DND-41 (cell line): ENCODE results near the gene ITGB3BP.
"Not testable (repeated sequence)": the region's sequence is repeated elsewhere in the genome, so short reads cannot be mapped to it uniquely, and the experiment has no call there.

ENCODE experiments used
- ATAC-seq: fragments of 200-7000 bp; cut with Tn5 transposase; 3 replicates; pipeline ENCODE4 v1.9.1; 2021; ENCODE audit warnings: low read depth; ENCODE audit not compliant: insufficient read depth
- DNase-seq: peaks from one replicate; pipeline ENCODE4 v3.0.0-alpha.2; 2020
- H2AFZ ChIP-seq: 2 replicates; pipeline ENCODE4 v1.6.0; 2012; ENCODE audit warnings: low read depth, low read length
- H3K27ac ChIP-seq: 2 replicates; pipeline ENCODE4 v1.5.1; 2012; ENCODE audit warnings: low read length, inconsistent platforms
- H3K27me3 ChIP-seq: fragments of 200-600 bp; sonication (generic); 2 replicates; pipeline ENCODE4 v1.6.0; 2012; ENCODE audit warnings: low read length, mild to moderate bottlenecking, inconsistent platforms; ENCODE audit not compliant: insufficient read depth, poor library complexity
- H3K36me3 ChIP-seq: 2 replicates; pipeline ENCODE4 v1.5.1; 2012; ENCODE audit warnings: low read length, inconsistent platforms; ENCODE audit not compliant: insufficient read depth
- H3K4me1 ChIP-seq: 2 replicates; pipeline ENCODE4 v1.5.1; 2012; ENCODE audit warnings: mild to moderate bottlenecking, low read length; ENCODE audit not compliant: insufficient read depth
- H3K4me2 ChIP-seq: 2 replicates; pipeline ENCODE4 v1.6.0; 2012; ENCODE audit warnings: mild to moderate bottlenecking, moderate library complexity, low read length, inconsistent platforms; ENCODE audit not compliant: insufficient read depth
- H3K4me3 ChIP-seq, 2 experiments: fragments of 200-600 bp in 1 of 2; shearing (Covaris generic) in 1 of 2; 2 replicates each; pipeline ENCODE4 v1.5.1; 2012 to 2016; ENCODE audit warnings: inconsistent platforms in 2 of 2, low read length in 2 of 2, mild to moderate bottlenecking in 2 of 2, low read depth in 1 of 2, moderate library complexity in 1 of 2
- H3K79me2 ChIP-seq: 2 replicates; pipeline ENCODE4 v1.6.0; 2012; ENCODE audit warnings: low read length, inconsistent platforms; ENCODE audit not compliant: insufficient read depth
- H3K9ac ChIP-seq: 2 replicates; pipeline ENCODE4 v1.6.0; 2012; ENCODE audit warnings: low read depth, mild to moderate bottlenecking, inconsistent platforms, low read length, moderate library complexity
- H3K9me3 ChIP-seq: 2 replicates; pipeline ENCODE4 v1.5.1; 2012; ENCODE audit warnings: low read length, moderate library complexity, mild to moderate bottlenecking, inconsistent platforms; ENCODE audit not compliant: insufficient read depth, severe bottlenecking
- H4K20me1 ChIP-seq: 2 replicates; pipeline ENCODE4 v1.6.0; 2012; ENCODE audit warnings: low read length; ENCODE audit not compliant: insufficient read depth
- EZH2 ChIP-seq: IDR thresholded peaks from 3 replicates; pipeline ENCODE4 v1.6.1; 2012; ENCODE audit warnings: borderline replicate concordance, low read depth, mild to moderate bottlenecking, moderate library complexity, low read length, inconsistent platforms; ENCODE audit not compliant: severe bottlenecking
- TF ChIP-seq, protein P1 (sequence below): IDR thresholded peaks from 2 replicates; pipeline ENCODE4 v1.5.1; 2012; ENCODE audit warnings: borderline replicate concordance, low read length, moderate library complexity, mild to moderate bottlenecking; ENCODE audit not compliant: poor library complexity, severe bottlenecking; ENCODE audit errors: extremely low read depth

ITGB3BP gene, protein sequence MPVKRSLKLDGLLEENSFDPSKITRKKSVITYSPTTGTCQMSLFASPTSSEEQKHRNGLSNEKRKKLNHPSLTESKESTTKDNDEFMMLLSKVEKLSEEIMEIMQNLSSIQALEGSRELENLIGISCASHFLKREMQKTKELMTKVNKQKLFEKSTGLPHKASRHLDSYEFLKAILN

DNA sequence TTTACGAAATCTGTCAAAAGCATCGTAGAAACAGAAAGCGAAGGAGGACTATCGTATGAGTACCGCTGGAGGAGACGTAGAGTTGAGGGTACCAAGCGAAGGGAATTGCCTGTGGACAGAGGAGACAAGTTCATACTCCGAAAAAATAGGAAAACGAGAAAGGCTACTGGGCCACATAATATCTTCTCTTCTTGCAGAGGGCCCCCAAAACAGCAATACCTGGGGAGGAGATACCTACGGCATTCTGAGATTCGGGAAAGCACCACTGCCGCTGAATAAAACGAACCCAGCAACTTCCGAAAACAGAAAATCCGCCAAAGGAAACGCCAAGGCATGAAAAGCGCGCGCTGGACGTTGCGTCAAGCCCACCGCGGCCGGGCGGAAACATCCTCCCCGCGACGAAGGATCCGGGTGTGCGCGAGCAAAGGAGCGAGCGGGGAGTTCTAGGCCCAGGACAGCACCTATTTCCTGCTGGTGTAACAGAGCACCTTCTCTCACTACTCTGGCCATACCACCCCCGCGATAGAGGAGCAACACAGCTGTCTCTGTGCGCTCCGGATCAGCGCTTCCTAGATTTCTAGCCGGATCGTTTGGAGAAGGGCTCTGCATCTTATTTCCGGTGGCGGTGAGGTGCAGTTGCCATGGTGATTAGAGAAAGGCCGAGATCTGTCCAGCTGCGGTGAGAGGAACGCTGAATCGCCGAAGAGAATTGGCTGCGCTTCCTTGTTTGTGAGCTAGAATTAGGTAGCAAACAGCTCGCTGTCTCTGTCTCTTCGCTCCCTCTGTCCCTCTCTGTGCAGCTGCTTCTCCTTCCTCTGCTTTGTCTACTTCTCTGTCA lies at the start of gene ITGB3BP, which contains the start of gene EFCAB7:
Gene ITGB3BP (minus strand): TSS at position 335 of the 838 bp plus-strand sequence. CDS start 92 bp downstream, at position 243.
Gene EFCAB7 (plus strand): TSS at position 635 of the 838 bp plus-strand sequence. CDS start 2,048 bp downstream, outside the sequence.
- Histone ChIP-seq H3K9ac (peak within 1 kb of the TSS; percentile 71), H3K27ac (peak within 1 kb of the TSS; percentile 96), H3K4me3 (peak within 1 kb of the TSS; percentile 68 to 71), H3K4me1 (peaks cover 37% of the 10 kb centered on the region), H3K79me2 (peaks cover 59% of the 10 kb centered on the region), H3K27me3 (no peaks in the 10 kb centered on the region), H4K20me1 (no peaks in the 10 kb centered on the region), H3K9me3 (no peaks in the 10 kb centered on the region), H3K4me2 (peak within 1 kb of the TSS; percentile 76), H3K36me3 (peaks cover 8% of the 10 kb centered on the region; the same call in 1 of the 2 replicates), H2AFZ (peak within 1 kb of the TSS; percentile 85)
- TF ChIP-seq, protein P1, sequence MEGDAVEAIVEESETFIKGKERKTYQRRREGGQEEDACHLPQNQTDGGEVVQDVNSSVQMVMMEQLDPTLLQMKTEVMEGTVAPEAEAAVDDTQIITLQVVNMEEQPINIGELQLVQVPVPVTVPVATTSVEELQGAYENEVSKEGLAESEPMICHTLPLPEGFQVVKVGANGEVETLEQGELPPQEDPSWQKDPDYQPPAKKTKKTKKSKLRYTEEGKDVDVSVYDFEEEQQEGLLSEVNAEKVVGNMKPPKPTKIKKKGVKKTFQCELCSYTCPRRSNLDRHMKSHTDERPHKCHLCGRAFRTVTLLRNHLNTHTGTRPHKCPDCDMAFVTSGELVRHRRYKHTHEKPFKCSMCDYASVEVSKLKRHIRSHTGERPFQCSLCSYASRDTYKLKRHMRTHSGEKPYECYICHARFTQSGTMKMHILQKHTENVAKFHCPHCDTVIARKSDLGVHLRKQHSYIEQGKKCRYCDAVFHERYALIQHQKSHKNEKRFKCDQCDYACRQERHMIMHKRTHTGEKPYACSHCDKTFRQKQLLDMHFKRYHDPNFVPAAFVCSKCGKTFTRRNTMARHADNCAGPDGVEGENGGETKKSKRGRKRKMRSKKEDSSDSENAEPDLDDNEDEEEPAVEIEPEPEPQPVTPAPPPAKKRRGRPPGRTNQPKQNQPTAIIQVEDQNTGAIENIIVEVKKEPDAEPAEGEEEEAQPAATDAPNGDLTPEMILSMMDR: no peak
- TF ChIP-seq EZH2: no peak
- ATAC-seq: peak; percentile 90
- peak; percentile 84 for DNase-seq

DNA sequence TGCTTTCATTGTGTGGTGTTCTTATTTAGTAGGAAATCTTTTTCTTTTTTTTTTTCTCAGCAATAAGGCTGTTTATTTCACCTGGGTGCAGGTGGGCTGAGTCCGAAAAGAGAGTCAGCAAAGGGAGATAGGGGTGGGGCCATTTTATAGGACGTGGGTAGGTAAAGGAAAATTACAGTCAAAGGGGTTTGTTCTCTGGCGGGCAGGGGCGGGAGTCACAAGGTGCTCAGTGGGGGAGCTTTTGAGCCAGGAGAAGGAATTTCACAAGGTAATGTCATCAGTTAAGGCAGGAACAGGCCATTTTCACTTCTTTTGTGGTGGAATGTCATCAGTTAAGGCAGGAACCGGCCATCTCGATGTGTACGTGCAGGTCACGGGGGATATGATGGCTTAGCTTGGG lies 49.7 kb upstream of the ITGB3BP start:
- not testable (repeated sequence) for H3K4me1 ChIP-seq, H3K9ac ChIP-seq, H2AFZ ChIP-seq, H3K4me2 ChIP-seq, DNase-seq, H4K20me1 ChIP-seq, H3K36me3 ChIP-seq, H3K27me3 ChIP-seq, ATAC-seq, H3K4me3 ChIP-seq, H3K9me3 ChIP-seq, H3K27ac ChIP-seq, H3K79me2 ChIP-seq

DNA sequence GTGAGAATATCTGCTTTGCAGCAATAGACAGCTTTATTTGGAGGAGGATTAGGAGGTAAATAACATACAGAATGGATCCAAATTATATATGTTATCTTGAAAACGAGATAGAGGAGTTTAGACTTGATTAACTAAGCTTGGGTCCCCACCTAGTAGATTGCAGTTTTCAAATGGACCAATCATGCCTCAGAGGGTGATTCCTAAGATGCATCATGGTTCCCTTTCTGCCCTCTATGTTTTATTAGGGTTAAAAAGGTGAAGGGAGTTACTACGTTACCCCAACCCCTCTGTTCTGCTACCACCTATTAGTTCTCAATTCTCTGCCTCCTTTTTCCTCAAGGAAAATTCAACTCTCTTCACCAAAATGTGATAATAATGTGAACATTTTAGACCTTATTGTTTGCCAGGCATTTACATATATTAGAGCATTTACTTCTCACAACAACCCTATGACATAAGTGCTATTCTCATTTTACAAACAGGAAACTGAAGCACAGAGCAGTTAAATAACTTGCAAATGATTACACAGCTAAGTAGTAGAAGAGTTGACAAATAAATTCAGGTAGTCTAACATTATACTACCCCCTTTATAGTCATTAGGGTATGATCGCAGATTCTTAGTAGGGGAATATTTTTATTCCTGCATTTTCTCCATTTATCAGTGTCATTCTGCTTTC lies 46.8 kb upstream of the ITGB3BP start:
- DNase-seq (no peak), ATAC-seq (no peak)
- Histone ChIP-seq H3K79me2 (no peaks in the 10 kb centered on the region), H4K20me1 (no peaks in the 10 kb centered on the region), H3K4me2 (no peak overlapping the region), H2AFZ (no peak overlapping the region), H3K4me3 (no peak overlapping the region), H3K9ac (no peak overlapping the region), H3K27ac (no peak overlapping the region), H3K4me1 (no peaks in the 10 kb centered on the region), H3K9me3 (no peaks in the 10 kb centered on the region), H3K36me3 (no peaks in the 10 kb centered on the region), H3K27me3 (no peaks in the 10 kb centered on the region)
- TF ChIP-seq, protein P1: no peak
- TF ChIP-seq EZH2: no peak

DNA sequence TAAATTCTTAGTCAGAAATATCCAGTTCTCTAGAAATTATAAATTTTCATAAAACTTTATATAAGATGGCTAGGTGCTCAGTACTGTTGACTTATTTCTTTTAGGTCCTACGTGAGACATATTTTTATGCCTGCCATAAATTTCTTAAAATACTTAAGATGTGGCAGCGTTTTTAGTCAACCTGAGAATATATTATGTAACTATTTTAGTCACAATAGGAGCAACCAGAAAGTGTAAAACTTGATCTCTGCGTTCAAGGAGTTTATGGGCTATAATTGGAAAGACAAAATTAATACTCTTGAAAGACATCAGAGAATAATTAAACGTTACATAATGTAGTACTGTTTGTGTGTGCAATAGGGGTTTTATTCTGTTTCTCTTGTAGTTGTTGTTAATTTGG lies 46.0 kb upstream of the ITGB3BP start:
- Histone ChIP-seq H3K4me1 (no peaks in the 10 kb centered on the region), H3K36me3 (no peaks in the 10 kb centered on the region), H3K4me2 (no peak overlapping the region), H3K4me3 (no peak overlapping the region), H4K20me1 (no peaks in the 10 kb centered on the region), H3K27me3 (no peaks in the 10 kb centered on the region), H3K27ac (no peak overlapping the region), H3K9me3 (no peaks in the 10 kb centered on the region), H3K79me2 (no peaks in the 10 kb centered on the region), H3K9ac (no peak overlapping the region), H2AFZ (no peak overlapping the region)
- TF ChIP-seq EZH2: no peak
- TF ChIP-seq, protein P1: no peak
- no peak for DNase-seq
- no peak for ATAC-seq
